Measurements from ENCODE around the gene KCNH3.
A peak's percentile ranks its signal among the peaks of the same experiment; 100 is the strongest.
"Not testable (repeated sequence)": the region's sequence is repeated elsewhere in the genome, so short reads cannot be mapped to it uniquely, and the experiment has no call there.

The KCNH3 gene, protein sequence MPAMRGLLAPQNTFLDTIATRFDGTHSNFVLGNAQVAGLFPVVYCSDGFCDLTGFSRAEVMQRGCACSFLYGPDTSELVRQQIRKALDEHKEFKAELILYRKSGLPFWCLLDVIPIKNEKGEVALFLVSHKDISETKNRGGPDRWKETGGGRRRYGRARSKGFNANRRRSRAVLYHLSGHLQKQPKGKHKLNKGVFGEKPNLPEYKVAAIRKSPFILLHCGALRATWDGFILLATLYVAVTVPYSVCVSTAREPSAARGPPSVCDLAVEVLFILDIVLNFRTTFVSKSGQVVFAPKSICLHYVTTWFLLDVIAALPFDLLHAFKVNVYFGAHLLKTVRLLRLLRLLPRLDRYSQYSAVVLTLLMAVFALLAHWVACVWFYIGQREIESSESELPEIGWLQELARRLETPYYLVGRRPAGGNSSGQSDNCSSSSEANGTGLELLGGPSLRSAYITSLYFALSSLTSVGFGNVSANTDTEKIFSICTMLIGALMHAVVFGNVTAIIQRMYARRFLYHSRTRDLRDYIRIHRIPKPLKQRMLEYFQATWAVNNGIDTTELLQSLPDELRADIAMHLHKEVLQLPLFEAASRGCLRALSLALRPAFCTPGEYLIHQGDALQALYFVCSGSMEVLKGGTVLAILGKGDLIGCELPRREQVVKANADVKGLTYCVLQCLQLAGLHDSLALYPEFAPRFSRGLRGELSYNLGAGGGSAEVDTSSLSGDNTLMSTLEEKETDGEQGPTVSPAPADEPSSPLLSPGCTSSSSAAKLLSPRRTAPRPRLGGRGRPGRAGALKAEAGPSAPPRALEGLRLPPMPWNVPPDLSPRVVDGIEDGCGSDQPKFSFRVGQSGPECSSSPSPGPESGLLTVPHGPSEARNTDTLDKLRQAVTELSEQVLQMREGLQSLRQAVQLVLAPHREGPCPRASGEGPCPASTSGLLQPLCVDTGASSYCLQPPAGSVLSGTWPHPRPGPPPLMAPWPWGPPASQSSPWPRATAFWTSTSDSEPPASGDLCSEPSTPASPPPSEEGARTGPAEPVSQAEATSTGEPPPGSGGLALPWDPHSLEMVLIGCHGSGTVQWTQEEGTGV

DNA sequence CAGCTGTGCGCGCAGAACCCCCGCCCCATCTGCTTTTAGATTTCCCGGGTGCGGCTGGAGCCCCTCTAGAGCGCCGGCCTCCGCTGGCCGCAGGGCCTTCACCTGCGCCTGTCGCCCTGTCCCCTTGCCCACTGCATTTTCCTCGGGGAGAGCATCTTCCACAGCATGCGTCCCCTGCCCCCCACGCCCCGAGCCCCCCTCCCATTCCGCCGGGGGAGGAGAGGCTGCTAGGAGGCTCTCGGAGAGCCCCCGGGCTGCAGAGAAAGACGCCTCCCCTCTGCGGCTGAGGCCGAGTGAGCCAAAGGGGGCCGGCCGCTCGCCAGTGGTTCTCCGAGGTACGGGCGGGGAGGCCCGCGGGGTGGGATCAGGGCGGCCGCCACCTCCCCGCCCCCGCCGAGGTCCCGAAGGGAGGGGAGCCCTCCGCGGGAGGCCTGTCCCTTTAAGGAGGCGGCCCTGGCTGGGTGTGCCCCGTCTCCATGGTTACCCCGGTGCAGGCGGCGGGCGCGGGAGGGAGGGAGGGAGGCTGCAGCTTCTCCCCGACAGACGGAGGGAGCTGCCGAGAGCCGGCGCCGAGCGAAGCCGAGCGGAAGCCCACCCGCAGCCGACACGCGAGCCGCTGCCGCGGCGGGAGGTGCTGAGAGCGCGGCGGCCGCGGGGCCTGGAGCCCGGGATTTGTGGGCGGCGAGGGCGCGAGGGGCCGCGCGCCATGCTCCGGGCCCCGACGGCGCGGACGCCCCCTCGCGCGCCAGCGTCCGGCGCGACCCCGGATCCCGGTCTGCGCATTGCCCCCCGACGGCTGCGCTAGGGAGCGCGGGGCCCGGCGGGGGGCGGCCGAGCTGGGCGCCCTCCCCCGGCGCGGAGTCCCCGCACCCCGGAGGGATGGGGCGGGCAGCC is at the start of gene KCNH3:
Gene KCNH3, plus strand, starts transcription at position 521 of the 894 bp plus-strand sequence. CDS start 387 bp downstream, outside the sequence.
- peak; percentile 98 for DNase-seq

DNA sequence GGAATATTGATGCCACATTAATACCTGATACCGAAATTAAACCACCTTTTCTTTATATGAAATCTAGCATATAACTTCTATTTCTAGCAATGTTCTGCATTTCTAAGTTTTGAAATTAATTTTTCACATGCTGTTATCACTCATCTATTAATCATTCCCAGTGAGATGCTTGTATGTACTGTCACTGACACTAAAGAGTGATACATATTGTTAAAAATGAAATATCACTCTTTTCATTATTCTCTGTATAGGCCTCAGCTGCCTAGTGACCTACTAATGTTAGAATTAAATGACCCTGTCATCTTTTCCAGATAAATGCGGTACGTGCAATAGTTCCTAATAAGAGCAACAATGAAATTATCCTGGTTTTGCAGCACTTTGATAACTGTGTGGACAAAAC is 49.7 kb upstream of the KCNH3 start:
- no peak for DNase-seq

DNA sequence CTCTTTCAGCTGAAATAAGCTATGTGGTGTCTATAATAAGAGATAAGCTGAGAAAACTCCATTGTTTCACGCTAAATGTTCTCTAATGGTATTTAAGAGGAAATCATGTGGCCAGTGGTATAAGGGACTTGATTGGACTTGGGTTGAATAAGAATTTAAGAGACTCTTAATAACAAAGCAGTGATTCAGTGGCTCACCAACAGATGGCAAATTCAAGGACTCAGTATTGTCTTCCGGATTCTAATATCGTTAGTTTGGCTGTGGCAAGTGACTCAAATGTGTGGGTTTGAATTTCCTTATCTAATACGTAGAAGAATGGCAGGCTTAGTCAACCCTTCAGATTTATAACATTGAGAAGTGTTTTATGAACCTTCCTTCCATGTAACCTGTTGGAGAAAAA is 49.1 kb upstream of the KCNH3 start:
- DNase-seq, result no peak

DNA sequence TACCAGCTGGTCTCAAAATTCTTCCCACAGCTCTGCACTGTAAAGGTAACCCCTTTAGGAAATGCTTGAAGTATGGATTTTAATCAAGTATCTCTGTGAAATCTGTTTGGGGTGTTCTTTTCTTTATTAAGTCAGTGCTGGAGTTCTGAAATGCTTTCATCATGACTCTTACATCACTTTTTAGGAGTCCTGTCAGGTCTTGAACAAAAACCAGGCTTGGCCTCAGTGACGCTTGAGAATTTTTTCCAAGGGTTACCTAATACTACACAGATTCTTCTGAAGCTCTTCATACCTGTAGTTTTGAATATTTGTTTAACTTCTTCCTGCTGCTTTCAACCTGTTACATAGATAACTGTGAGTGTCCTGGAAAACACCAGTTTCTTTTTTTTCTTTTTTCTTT is 47.0 kb upstream of the KCNH3 start:
- no peak for DNase-seq

DNA sequence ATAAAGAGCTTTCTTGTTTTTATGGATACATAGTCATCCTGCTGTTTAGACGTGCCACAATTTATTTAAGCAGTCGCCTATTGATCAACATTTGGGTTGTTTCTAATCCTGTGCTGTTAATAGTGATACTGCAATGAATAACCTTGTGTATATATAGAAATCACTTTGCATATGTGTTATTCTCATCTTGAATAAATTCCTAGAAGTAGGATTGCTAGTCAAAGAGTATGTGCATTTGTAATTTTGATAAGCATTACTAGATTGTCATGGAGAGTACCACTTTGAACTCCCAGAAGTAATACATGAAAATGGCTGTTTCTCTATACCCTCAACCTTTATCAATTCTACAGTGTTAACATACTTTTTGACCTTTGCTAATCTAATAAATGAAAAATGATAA is 44.9 kb upstream of the KCNH3 start:
- DNase-seq, result no peak

- DNase-seq, result no peak
These were observed 42.1 kb upstream of the KCNH3 start for GRCh38 chr12:49496417-49497360.

DNA sequence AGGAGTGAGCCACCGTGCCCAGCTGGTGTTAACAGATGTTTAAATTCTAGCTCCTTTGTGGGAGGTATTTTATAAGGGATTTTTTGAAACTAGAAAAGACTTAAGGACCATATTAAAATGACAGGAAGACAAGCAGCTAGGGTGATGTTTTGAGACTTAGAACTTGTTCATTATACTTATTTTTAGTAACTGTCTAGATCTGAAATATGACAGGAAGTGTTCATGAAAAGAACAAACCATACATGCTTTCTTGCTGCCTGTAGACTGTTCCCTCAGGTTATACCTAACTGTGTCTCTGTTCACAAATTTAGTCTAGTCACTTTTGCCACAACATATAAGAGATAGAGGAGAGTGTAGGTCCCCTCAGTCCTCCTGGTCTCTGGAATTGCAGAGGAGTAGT is 36.9 kb upstream of the KCNH3 start:
- no peak for DNase-seq

DNA sequence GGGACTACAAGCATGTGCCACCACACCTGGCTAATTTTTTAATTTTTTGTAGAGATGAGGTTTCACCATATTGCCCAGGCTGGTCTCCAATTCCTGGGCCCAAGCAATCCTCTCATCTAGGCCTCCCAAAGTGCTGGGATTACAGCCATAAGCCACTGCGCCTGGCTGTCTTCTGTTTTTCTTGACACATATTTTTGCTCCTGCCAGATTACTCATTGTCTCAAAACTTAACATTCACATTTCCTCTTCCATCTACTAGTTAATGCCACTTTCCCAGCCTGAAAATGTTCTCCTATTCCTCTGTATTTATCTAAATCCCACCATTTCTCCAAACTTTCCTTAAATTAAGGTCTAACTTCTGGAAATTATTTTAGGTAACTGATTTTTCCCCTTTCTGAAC is 36.2 kb upstream of the KCNH3 start:
- no peak for DNase-seq

DNA sequence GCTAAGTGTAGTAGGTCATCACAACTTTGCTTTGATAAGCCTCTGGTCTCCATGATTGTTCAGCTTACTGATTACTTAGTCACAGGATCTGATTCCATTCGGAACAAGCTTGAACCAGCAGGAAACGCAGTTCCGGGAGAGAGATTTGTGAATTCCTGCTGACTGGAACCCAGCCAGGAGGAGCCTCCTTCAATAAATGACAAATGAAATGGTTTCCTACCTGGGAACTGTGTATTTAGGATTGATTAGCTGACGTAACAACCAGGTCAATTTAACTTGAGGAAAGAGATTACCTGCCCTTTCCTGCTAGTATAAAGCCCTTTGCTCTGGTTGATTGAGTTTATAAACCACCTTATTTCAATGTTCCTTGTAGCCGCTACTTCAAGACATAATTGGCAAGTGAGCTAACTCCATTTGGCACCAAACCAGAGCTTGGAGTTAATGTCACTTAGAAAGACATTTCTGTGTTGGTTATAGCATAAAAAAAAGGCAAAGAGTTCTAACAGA is 35.1 kb upstream of the KCNH3 start:
- DNase-seq, result peak; percentile 84

- DNase-seq, result no peak
These were observed 33.2 kb upstream of the KCNH3 start for GRCh38 chr12:49505672-49506071.

DNA sequence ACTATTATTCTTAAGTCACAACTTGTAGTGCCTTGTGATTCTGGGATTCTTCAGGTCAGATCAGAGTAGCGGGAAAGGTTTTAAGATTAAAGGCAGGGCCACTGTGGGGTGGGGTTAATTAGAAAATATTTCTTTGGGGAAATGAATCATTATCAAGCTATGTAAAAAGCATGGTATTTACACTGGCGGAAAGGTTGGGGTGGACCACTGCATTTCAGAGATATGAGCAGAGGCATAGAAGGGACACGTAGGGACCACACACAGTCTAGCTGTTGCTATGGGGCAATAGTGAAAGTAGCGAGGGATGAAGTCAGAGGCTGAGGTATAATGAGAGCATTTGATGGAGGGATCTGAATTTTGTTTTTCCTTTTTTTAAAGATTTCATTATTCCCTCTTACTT is 31.7 kb upstream of the KCNH3 start:
- no peak for DNase-seq

DNA sequence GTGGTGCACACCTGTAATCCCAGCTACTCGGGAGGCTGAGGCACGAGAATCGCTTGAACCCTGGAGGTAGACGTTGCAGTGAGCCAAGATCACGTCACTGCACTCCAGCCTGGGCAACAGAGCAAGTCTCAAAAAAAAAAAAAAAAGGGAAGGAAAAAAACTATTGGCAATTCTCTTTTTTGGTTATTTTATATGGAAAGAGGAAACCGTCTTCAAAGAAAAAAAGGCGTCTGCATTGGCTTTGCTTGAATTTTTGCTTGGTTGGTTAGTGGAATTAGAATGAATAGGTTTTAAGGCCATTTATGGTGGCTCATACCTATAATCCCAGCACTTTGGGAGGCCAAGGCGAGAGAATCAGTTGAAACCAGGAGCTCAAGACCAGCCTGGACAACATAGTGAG is 29.1 kb upstream of the KCNH3 start:
- not testable (repeated sequence) for DNase-seq

- DNase-seq, result no peak
These were observed 27.4 kb upstream of the KCNH3 start for GRCh38 chr12:49511410-49511809.

GRCh38 chr12:49512546-49512945 is 26.3 kb upstream of the KCNH3 start:
- no peak for DNase-seq

GRCh38 chr12:49515266-49515665 is 23.6 kb upstream of the KCNH3 start:
- DNase-seq, result no peak

GRCh38 chr12:49518914-49519573 is 19.8 kb upstream of the KCNH3 start:
- DNase-seq, result peak; percentile 29

GRCh38 chr12:49519574-49519936 is 19.3 kb upstream of the KCNH3 start:
- DNase-seq, result no peak

DNA sequence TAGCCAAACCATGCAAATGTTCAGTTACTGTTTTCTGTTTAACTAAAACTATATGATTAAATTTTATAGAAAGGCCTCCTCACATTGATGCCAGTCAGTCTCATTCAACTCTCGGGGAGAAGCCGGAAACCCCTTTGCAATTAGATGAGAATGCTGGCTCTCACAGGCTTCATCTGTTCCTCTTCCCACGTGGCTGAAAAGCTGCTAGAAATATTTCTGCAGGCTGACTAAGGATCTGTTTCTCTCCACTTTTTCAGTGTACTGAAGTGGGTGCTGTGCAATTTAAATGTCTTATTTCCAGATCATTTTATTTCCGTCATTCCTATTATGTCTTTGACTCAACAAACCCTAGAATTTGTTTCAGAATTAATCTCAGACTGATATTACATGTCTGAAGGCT is 17.4 kb upstream of the KCNH3 start:
- no peak for DNase-seq

GRCh38 chr12:49524660-49525324 is 14.0 kb upstream of the KCNH3 start:
- DNase-seq, result peak; percentile 87

DNA sequence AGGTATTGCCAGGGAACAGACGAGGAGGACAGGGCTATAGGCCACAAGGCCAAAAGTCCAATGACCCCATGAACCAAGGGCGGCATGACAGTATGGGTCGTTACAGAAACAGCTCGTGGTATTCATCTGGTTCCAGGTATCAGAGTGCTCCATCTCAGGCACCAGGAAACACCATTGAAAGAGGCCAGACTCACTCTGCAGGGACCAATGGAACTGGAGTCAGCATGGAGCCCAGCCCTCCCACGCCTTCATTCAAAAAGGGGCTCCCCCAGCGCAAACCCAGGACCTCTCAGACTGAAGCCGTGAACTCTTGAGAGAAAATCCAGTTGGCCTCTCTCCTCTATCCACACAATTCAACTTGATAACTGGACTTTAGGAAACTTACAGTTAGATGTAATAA is 12.9 kb upstream of the KCNH3 start:
- no peak for DNase-seq

Data from NCI-H69 (cell line).